GM20000 (cell line): ENCODE results near the gene HERC3.
A peak's percentile ranks its signal among the peaks of the same experiment; 100 is the strongest.

Experiments used
- DNase-seq: peaks from one replicate; pipeline ENCODE4 v3.0.0; 2012; ENCODE audit warnings: low spot score
- CTCF ChIP-seq: IDR thresholded peaks from 2 replicates; pipeline ENCODE4 v1.5.1; 2012; ENCODE audit warnings: mild to moderate bottlenecking, control low read depth; ENCODE audit errors: extremely low read depth, missing control alignments

HERC3 gene

GRCh38 chr4:88730811-88731210, 138.5 kb downstream of the HERC3 start:
- no peak for DNase-seq
- no peak for TF ChIP-seq CTCF

- no peak for TF ChIP-seq CTCF
- no peak for DNase-seq
Observed at GRCh38 chr4:88731381-88731780, 139.1 kb downstream of the HERC3 start.

- DNase-seq: no peak
- TF ChIP-seq CTCF: no peak
Observed at GRCh38 chr4:88732714-88733368, 140.6 kb downstream of the HERC3 start.

- TF ChIP-seq CTCF: no peak
- no peak for DNase-seq
Observed at GRCh38 chr4:88734403-88734949, 142.2 kb downstream of the HERC3 start.

GRCh38 chr4:88735564-88735963, 143.3 kb downstream of the HERC3 start:
- DNase-seq: no peak
- no peak for TF ChIP-seq CTCF

- no peak for TF ChIP-seq CTCF
- no peak for DNase-seq
Observed at GRCh38 chr4:88736264-88736663, 144.0 kb downstream of the HERC3 start.

GRCh38 chr4:88737307-88737941, 145.1 kb downstream of the HERC3 start:
- DNase-seq: peak; percentile 50
- no peak for TF ChIP-seq CTCF
